Mucosa of descending colon (tissue), 3 donors: ENCODE data around the gene DDB1. TPM values are rescaled to one million over a fixed set of nuclear protein-coding genes. Genes with fewer than 3 reads are reported as not detected.

Experiments used
- ATAC-seq: fragments of 200-7000 bp; cut with Tn5 transposase; one replicate; pipeline ENCODE4 v1.9.1; 2020; ENCODE audit warnings: mild to moderate bottlenecking, moderate library complexity
- DNase-seq, 3 donors: peaks; one replicate each; pipeline ENCODE4 v3.0.0-alpha.2; 2020
- H3K36me3 ChIP-seq: fragments of 200-600 bp; one replicate; pipeline ENCODE4 v1.8.0; 2021; ENCODE audit warnings: low read depth, mild to moderate bottlenecking
- H3K4me1 ChIP-seq: fragments of 200-600 bp; one replicate; pipeline ENCODE4 v1.8.0; 2021; ENCODE audit warnings: low read depth, mild to moderate bottlenecking
- H3K4me3 ChIP-seq: fragments of 200-600 bp; one replicate; pipeline ENCODE4 v1.8.0; 2021; ENCODE audit warnings: mild to moderate bottlenecking
- H3K9me3 ChIP-seq: fragments of 200-600 bp; one replicate; pipeline ENCODE4 v1.8.0; 2021; ENCODE audit warnings: mild to moderate bottlenecking
- CTCF ChIP-seq: fragments of 200-600 bp; IDR thresholded peaks from one replicate; pipeline ENCODE4 v1.8.0; 2022; ENCODE audit warnings: antibody characterized with exemption, mild to moderate bottlenecking
- intact Hi-C, 2 donors: fragments of 100-400 bp; cut with DNase I in 1 of 2; cut with micrococcal nuclease in 1 of 2; formaldehyde crosslinking; loops; one replicate each; pipeline versions ENCODE4 v1.11.0 to v1.11.1; 2022; cut with DNase I, micrococcal nuclease
- total RNA-seq, 3 donors: library from RNA; stranded (reverse); fragmentation: NEBNext Ultra II Directional in 2 of 3; extraction: Animal tissue kit (Norgen Biotek cat#: 25700) in 2 of 3; gene quantifications; one replicate each; pipeline versions ENCODE4 v1.2.1 to v1.2.4, GENCODE V29; 2021 to 2023
- donor health status: DM: no; HTN: no; CAD: no; lungs with moderate emphysema.
- donor health status: DM: no; HTN: no; CAD: no.
- donor health status: DM: no; HTN: yes; CAD: no.

Gene DDB1
- total RNA-seq, 3 donors from 2014 or later: 121 to 152 (median 140) TPM

- Histone ChIP-seq H3K4me3 (no peak overlapping the region), H3K9me3 (no peaks in the 10 kb centered on the region), H3K36me3 (peaks cover 14% of the 10 kb centered on the region), H3K4me1 (peaks cover 28% of the 10 kb centered on the region)
- TF ChIP-seq CTCF: no peak
- no peak for DNase-seq
- no peak for ATAC-seq
- intact Hi-C loops: no loop called here
Measured at GRCh38 chr11:61364012-61364675, 31.2 kb upstream of the DDB1 start.

- ATAC-seq (peak; percentile 1), DNase-seq (peak in 2 of 3 donors; percentile 44 to 52)
- Histone ChIP-seq H3K36me3 (peaks cover 12% of the 10 kb centered on the region), H3K4me1 (peaks cover 36% of the 10 kb centered on the region), H3K4me3 (peak overlapping the region; percentile 52), H3K9me3 (no peaks in the 10 kb centered on the region)
- TF ChIP-seq CTCF: no peak
- intact Hi-C loops: no loop called here
Measured at GRCh38 chr11:61362542-61362875, 29.6 kb upstream of the DDB1 start.

GRCh38 chr11:61361741-61362541 is 29.0 kb upstream of the DDB1 start, which contains the start of the genes CYB561A3 and TMEM138:
Gene CYB561A3 (minus strand): TSS chr11:61361882. CDS start chr11:61356713, 5,169 bp downstream.
Gene TMEM138 (plus strand): TSS chr11:61362374. CDS start chr11:61364391, 2,017 bp downstream.
- peaks cover 36% of the 10 kb centered on the region for H3K4me1 ChIP-seq
- intact Hi-C loops: no loop called here
- DNase-seq (peak; percentile 93 to 96 (median 94)), ATAC-seq (peak; percentile 90)
- TF ChIP-seq CTCF: no peak
- peak within 1 kb of the TSS; percentile 52 for H3K4me3 ChIP-seq
- H3K9me3 ChIP-seq: no peaks in the 10 kb centered on the region
- peaks cover 8% of the 10 kb centered on the region for H3K36me3 ChIP-seq

- H3K4me3 ChIP-seq: peak overlapping the region; percentile 52
- H3K4me1 ChIP-seq: peaks cover 36% of the 10 kb centered on the region
- intact Hi-C loops: no loop called here
- peak; percentile 0 for ATAC-seq
- H3K36me3 ChIP-seq: peaks cover 8% of the 10 kb centered on the region
- TF ChIP-seq CTCF: no peak
- H3K9me3 ChIP-seq: no peaks in the 10 kb centered on the region
- DNase-seq: no peak
Measured at GRCh38 chr11:61361237-61361740, 28.4 kb upstream of the DDB1 start.

- peak; percentile 70 for ATAC-seq
- peak in 2 of 3 donors; percentile 54 to 64 for DNase-seq
- intact Hi-C loops: no loop called here
- no peaks in the 10 kb centered on the region for H3K36me3 ChIP-seq
- TF ChIP-seq CTCF: no peak
- no peak overlapping the region for H3K4me3 ChIP-seq
- peaks cover 36% of the 10 kb centered on the region for H3K4me1 ChIP-seq
- no peaks in the 10 kb centered on the region for H3K9me3 ChIP-seq
Measured at GRCh38 chr11:61359516-61359915, 26.6 kb upstream of the DDB1 start.
